Activated naive CD4-positive, alpha-beta T cell treated with anti-CD3 and anti-CD28 coated beads, Interleukin-2, amount 50 U/mL, for 16 hours (primary cell): ENCODE measurements around the gene DENND1A.

ENCODE experiments used
- DNase-seq: peaks from one replicate; pipeline ENCODE4 v3.0.0-alpha.2; 2020

DENND1A gene

GRCh38 chr9:123513554-123513953 is 416.4 kb downstream of the DENND1A start:
- DNase-seq = no peak

GRCh38 chr9:123511326-123512277 is 418.3 kb downstream of the DENND1A start:
- DNase-seq = no peak

DNA sequence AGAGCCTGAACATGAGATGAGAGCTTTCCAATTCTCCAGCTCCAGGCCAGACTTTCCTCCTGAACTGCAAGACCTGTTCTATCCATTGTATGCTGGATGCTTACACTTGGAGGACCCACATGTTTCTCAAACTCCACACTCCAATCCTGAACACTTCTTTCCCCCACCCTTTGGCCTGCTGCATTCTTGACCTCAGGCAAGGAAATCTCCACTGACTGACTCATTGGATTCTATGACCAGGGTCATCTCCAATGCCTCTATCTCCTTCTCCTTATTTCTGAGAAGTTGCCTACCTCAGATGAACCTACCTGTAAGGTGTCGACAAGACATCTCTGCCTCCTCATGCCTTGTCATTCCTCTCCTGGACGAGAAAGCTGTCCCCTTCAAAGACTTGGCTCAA is 420.3 kb downstream of the DENND1A start:
- no peak for DNase-seq

GRCh38 chr9:123508048-123508447 is 421.9 kb downstream of the DENND1A start:
- no peak for DNase-seq

DNA sequence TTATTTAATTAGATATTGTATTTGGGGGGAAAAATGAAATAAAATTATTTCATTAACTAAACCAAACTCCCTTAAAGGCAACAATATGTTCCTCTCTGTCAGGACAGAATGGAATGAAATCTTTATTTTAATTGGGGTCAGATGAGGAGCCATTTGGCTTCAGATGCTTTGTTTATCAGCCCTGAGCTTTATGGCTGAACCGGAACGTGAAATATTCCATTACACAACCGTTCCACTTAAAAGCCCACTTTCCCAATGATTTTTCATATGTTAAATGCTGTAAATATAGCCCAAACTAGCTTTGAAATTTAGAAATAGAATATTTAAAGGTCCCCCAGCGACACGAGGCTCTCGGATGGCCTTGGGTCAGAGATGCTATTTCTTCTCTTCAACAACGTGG is 424.4 kb downstream of the DENND1A start:
- DNase-seq = no peak

DNA sequence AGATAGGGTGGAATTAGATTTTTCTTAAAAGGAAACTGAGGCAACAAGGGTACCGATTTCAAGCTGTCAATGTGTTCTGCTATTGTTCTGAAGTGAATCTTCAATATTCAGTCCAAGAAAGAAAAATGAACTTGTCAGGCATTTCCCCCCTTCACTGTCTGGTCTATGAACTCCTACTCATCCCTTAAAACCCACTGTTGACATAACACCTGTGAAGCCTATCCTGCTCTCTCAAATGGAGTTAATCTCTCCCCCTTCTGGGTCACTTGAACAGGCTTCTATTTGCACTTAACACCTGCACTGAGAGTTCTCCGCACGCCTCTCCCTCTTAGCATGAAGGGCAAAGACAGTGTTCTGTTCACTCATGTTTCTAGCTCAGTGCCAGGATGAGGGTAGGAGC is 429.6 kb downstream of the DENND1A start:
- DNase-seq = no peak

DNA sequence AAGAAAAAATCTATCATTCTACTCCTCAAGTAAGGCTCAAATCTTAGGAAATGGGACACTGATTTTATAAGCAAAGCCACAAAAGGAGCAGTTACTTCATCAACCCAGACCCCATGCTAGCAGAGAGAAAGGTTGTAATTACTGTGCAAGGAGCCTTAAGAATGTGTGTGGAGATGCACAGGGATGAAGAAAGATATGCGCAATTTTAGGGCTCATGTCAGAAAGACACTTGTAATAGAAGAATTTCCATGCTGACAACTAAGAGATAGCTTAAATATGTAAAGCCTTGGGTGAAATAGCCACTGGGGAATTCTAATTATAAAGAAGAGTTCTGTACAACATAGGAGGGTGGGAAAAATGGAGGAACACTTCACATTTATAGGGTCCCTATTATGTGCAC is 432.1 kb downstream of the DENND1A start:
- no peak for DNase-seq

DNA sequence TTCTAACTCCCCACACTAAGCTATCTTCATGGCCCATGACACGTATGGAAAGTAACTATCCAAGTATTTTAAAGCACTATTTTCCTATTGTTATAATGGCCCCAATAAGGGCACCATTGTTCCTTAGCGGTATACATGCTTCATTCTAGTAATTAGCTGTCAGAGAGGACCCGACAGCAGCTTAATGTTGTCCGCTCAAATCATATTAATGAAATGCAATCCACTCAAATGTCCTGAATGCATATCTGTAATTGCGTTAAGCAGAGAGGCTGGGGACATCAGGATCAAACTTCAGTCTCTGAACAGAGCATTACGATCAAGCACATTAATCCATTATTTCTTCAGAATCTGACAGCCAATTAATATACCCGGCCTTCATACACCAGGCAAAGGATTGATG is 434.2 kb downstream of the DENND1A start:
- no peak for DNase-seq

- DNase-seq = no peak
Observed at GRCh38 chr9:123493627-123494026, 436.3 kb downstream of the DENND1A start.

DNA sequence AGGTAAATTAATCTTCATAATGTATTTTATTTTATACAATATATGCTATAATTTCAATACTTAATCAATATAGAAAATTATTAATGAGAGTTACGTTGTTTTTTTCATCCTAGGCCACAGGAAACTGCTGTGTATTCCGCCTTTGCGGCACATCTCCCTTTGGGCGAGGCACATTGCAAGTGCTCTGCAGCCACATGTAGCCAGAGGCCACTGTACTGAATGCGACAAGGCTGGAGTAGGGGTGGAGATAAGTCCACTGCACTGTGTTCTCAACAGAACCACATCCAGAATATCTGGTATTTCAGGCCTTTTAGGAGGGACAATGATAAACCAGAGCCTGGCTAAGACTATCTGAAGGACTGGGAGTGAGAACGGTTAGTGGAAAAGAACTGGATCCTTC is 439.2 kb downstream of the DENND1A start:
- no peak for DNase-seq

GRCh38 chr9:123488722-123489321 is 441.1 kb downstream of the DENND1A start:
- no peak for DNase-seq

DNA sequence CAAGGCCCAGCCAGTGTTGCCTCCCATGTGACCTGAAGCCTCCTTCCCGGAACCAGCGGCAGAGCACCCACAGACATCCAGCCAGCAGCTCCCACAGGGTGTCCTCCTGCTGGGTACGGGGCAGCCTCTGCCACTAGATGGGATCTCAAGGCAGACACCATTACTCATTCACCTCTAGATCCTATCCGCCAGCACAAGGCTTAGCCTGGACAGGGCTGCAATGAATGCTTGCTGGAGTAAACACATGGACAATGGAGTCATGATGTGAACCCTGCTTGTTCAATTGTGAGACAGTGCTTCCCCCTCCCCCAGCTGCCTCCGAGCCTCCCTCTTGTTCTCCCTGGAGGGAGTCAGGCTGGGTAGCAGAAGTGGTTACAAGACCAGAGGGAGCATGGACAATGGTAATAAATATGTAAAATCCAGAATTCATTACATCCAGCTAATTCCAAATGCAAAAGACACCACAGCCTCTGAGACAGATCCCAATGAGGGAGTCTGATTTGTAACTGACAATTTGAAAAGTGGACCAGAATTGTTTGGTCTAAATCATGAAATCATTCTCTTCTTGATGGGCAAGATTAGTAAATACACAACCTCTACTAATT is 441.9 kb downstream of the DENND1A start:
- DNase-seq = no peak

DNA sequence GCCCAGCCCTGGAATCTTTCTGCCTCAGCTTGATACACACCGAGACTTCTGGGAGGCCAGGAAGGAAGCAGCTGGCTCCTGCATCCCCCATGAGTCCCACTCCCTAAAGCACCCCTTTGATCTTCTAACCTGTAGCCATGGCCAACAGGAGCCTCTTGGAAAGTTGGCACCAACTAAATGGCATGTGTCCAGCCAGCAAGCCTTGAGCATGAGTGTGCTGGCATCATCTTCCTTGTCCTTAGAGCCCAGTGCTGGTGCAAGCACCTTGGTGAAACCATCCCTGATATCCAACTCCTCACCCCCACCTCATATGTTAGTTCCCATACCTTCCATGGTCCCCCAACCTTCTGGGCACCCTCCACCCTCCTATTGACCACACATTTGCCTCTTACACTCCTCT is 443.5 kb downstream of the DENND1A start:
- no peak for DNase-seq

GRCh38 chr9:123485216-123485615 is 444.7 kb downstream of the DENND1A start:
- DNase-seq = no peak

GRCh38 chr9:123484130-123484529 is 445.8 kb downstream of the DENND1A start:
- DNase-seq = no peak

DNA sequence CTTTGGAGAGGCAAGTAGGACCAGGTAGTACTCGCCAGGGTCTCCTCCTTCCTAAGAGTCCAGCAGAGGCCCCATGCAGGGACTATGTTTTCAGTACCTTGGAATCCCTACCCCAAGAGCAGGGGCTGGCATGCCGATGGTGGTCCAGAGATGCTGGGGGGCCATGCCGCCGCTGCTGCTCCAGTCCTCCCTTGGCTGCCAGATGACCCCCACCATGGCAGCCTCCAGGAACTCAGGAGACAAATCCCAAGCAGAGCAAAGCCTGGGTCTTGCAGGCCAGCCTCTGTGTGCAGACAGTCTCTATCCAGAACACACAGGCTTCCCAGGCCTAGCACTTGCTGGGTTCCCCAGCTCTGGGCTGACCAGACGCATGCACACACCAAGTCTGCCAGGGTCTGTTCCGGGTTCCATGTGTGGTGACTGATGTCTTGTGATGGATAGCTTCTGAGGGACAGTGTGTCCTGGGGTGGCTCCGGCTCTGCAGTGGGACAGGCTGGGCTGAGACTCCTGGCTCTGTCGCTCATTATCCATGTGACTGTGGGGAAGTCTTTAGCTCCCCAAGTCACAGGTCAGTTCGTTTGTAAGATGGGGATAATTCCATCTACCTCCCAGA is 446.6 kb downstream of the DENND1A start:
- no peak for DNase-seq

DNA sequence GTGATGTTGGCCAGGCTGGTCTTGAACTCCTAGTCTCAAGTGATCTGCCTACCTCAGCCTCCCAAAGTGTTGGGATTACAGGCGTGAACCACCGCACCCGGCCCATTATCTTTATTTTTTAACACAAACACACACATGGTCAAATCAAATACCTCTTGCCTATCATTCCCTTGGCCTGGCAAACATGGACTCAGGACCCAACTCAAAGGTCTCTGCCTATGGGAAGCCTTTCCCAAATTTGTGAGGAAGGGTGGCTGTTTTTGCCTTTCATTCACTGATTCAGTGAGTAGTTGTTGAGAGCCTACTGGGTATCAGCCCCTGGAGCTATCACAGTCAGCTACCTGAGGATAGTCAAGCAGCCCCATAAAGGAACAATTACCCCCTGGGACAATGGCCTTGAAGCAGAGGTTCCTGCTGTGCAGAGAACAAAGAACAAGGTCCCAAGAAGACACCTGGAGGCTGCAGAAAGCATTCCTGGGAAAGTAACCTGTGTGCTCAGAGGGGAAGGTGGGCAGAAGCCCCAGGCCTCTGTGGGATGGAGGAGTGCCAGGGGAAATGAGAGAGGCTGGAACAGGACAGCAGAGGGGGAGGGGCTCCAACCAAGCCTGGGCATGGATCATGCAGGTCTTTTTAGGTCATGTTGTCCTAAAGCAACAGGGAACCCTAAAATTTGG is 447.5 kb downstream of the DENND1A start:
- no peak for DNase-seq

DNA sequence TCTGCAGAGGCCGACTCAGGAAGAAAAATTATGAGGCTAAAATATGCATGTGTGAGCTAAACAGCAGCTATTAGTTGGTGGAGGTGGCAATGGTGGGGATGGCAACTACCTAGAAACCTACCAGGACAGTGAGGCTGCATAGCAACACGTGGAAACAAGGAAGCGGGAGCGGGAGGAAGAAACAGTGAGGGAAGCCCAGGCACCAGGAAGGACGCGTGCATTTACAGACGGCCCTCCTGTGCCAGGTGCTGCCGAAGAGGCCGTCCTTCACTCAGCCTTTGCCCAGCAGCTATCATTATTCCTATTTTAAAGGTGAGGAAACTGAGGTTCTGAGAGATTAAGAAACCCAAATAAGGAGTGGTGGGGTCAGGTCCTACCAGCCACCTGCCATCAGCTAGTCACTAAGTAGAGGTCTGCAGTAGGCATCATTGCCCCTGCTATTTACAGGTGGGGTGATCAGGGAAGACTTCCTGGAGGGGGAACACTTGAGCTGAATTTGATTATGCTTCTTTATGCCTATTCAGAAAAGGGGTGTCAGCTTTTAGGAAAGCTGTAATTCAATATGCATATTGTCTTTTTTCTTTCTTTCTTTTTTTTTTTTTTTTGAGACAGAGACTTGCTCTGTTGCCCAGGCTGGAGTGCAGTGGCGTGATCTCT is 448.6 kb downstream of the DENND1A start:
- no peak for DNase-seq

DNA sequence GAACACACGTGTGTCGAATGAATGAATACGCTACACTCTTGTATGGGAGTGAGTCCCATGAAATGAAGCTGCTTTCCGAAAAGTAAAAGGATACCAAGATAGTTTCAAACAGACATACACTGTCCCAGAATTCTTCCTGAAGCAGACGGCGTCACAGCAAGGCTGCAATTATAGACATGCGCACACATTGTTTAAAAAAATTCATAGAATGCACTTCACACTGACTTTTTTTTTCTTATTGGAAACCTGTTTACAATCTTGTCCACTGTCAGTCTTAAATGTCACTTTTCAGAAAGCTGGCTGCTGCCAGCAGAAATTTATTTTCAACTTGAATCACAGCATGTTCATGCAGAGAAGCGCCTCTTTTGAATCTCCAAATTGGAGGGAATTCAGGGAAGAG is 449.1 kb downstream of the DENND1A start:
- DNase-seq = no peak

DNA sequence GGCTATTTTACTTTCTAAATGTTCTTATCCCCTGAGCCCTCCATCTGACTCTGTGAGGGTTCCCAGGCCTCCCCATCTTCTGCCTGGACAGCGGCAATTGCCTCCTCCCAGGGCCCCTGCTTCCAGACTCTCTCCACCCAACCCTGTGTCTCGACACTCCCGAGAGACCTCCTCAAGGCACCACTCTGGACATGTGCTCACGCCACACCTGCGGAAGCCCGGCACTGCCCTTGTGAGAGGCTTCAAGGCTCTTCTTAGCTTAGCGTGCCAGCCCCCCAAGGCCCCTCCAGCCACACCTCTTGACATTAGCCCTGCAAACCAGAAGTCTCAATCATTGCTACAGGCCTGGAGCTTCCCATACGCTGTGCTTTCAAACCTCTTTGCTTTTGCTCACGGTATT is 449.8 kb downstream of the DENND1A start:
- no peak for DNase-seq

DNA sequence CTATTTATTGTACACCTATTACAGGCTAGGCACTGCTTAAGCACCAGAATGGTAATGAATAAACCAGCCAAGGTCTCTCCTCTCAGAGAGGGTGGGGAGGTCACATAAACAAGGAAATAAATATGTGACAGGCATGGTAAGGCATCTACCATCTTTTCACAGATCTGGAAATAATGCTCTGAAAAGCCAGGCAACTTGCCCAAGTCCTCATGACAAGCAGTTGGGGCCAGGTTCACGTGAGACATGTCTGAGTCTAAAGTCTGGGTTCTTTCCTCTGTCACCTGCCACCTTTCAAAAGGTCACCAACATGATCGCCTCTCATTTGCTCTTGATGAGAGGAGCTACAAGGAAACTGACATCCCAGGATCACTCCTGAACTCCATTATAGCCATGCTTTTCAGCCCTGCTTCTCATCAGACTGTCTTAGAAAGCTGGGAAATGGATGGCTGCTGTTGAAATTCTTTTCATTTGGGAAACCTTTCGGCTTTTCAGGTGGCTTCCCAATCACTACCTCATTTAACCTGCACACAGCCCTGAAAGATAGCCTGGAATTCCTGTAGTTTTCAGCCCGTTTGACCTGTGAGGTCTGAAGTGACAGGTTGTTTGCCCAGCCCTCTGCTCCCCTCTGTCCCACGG is 450.8 kb downstream of the DENND1A start:
- DNase-seq = no peak

GRCh38 chr9:123478160-123478559 is 451.8 kb downstream of the DENND1A start:
- DNase-seq = no peak
